Activated CD4-positive, alpha-beta T cell treated with anti-CD3 and anti-CD28 coated beads, Interleukin-2, amount 10 ng/mL, durations not matched to agents 7 days and 5 days (primary cell): ENCODE data around the gene MYMX. TPM values are rescaled to one million over a fixed set of nuclear protein-coding genes. Genes with fewer than 3 reads are reported as not detected.
A peak's percentile ranks its signal among the peaks of the same experiment; 100 is the strongest.

Experiments
- CTCF ChIA-PET: fragments of 350-600 bp; sonication (Branson Sonifier 250); formaldehyde crosslinking; loops from one replicate; lab custom pipeline; 2021; ENCODE audit warnings: antibody characterized with exemption; lab: Charles Lee
- POLR2A ChIA-PET: fragments of 350-600 bp; sonication (Branson Sonifier 250); formaldehyde crosslinking; loops from one replicate; lab custom pipeline; 2021; ENCODE audit warnings: antibody characterized with exemption; lab: Charles Lee
- DNase-seq: peaks from one replicate; pipeline ENCODE4 v3.0.0-alpha.2; 2020
- H3K27ac Mint-ChIP-seq: one replicate; pipeline ENCODE4 v1.8.0; 2021; ENCODE audit warnings: mild to moderate bottlenecking, moderate library complexity, mixed read lengths
- H3K27me3 Mint-ChIP-seq: one replicate; pipeline ENCODE4 v1.8.0; 2021; ENCODE audit warnings: mixed read lengths
- H3K36me3 Mint-ChIP-seq: one replicate; pipeline ENCODE4 v1.8.0; 2021; ENCODE audit warnings: low read depth, mixed read lengths
- H3K4me1 Mint-ChIP-seq: one replicate; pipeline ENCODE4 v1.8.0; 2021; ENCODE audit warnings: mixed read lengths
- H3K4me3 Mint-ChIP-seq: one replicate; pipeline ENCODE4 v1.8.0; 2021; ENCODE audit warnings: mild to moderate bottlenecking, moderate library complexity, mixed read lengths
- H3K9me3 Mint-ChIP-seq: one replicate; pipeline ENCODE4 v1.8.0; 2021; ENCODE audit warnings: mixed read lengths
- total RNA-seq, 2 experiments: library from RNA; stranded (reverse); gene quantifications; one replicate each; pipeline ENCODE4 v1.2.3, GENCODE V29; 2021

MYMX gene
- total RNA-seq, 2 experiments from 2014 or later, result not detected

- Mint-ChIP-seq H3K4me3 (no peak overlapping the region), H3K4me1 (peaks cover 24% of the 10 kb centered on the region), H3K36me3 (peaks cover 14% of the 10 kb centered on the region), H3K27ac (peak overlapping the region; percentile 76), H3K27me3 (no peaks in the 10 kb centered on the region), H3K9me3 (no peaks in the 10 kb centered on the region)
- POLR2A ChIA-PET, result interaction anchor here (0.6 kb wide), 1 partner anchor 14 kb away, joined by 3 read pairs; the partner anchor contains the start of gene HSP90AB1
- no peak for DNase-seq
- CTCF ChIA-PET, result interaction anchor here (1.5 to 3.6 kb wide), 3 partner anchors 9 to 77 kb away, joined by 3 to 14 read pairs (median 10); partner anchors contain the start of gene SLC29A1
Measured at GRCh38 chr6:44232676-44233566, 16.2 kb downstream of the MYMX start.

- H3K27ac Mint-ChIP-seq, result peak overlapping the region; percentile 76
- H3K4me1 Mint-ChIP-seq, result peaks cover 30% of the 10 kb centered on the region
- H3K27me3 Mint-ChIP-seq, result no peaks in the 10 kb centered on the region
- peaks cover 14% of the 10 kb centered on the region for H3K36me3 Mint-ChIP-seq
- CTCF ChIA-PET, result interaction anchor here (0.5 to 3.6 kb wide), 6 partner anchors 9 to 76 kb away, joined by 3 to 14 read pairs (median 7); partner anchors contain the start of gene SLC29A1
- no peak for DNase-seq
- POLR2A ChIA-PET, result no interaction called here
- H3K9me3 Mint-ChIP-seq, result no peaks in the 10 kb centered on the region
- H3K4me3 Mint-ChIP-seq, result no peak overlapping the region
Measured at GRCh38 chr6:44233567-44234100, 16.9 kb downstream of the MYMX start.

GRCh38 chr6:44234101-44235025 lies 17.6 kb downstream of the MYMX start:
- Mint-ChIP-seq H3K27ac (peak overlapping the region; percentile 37), H3K36me3 (peaks cover 14% of the 10 kb centered on the region), H3K9me3 (no peaks in the 10 kb centered on the region), H3K4me1 (peaks cover 30% of the 10 kb centered on the region), H3K4me3 (no peak overlapping the region), H3K27me3 (no peaks in the 10 kb centered on the region)
- no peak for DNase-seq
- CTCF ChIA-PET, result interaction anchor here (0.5 to 3.6 kb wide), 9 partner anchors 8 to 173 kb away, joined by 3 to 14 read pairs (median 3); partner anchors contain the start of genes SLC29A1 and SLC35B2
- POLR2A ChIA-PET, result no interaction called here

- ChIA-PET CTCF (interaction anchor here (0.6 to 3.6 kb wide), 8 partner anchors 9 to 172 kb away, joined by 3 to 14 read pairs (median 4); partner anchors contain the start of genes SLC29A1 and SLC35B2), POLR2A (no interaction called here)
- DNase-seq, result no peak
- H3K4me1 Mint-ChIP-seq, result peaks cover 30% of the 10 kb centered on the region
- H3K36me3 Mint-ChIP-seq, result peaks cover 14% of the 10 kb centered on the region
- no peak overlapping the region for H3K27ac Mint-ChIP-seq
- H3K9me3 Mint-ChIP-seq, result no peaks in the 10 kb centered on the region
- no peak overlapping the region for H3K4me3 Mint-ChIP-seq
- no peaks in the 10 kb centered on the region for H3K27me3 Mint-ChIP-seq
Measured at GRCh38 chr6:44235269-44235668, 18.5 kb downstream of the MYMX start.

- ChIA-PET POLR2A (interaction anchor here (0.6 kb wide), 1 partner anchor 30 kb away, joined by 5 read pairs; no protein-coding TSS in a partner anchor), CTCF (interaction anchor here (0.6 to 3.6 kb wide), 8 partner anchors 9 to 69 kb away, joined by 3 to 14 read pairs (median 3); partner anchors contain the start of gene SLC29A1)
- H3K9me3 Mint-ChIP-seq, result no peaks in the 10 kb centered on the region
- no peak for DNase-seq
- H3K27me3 Mint-ChIP-seq, result no peaks in the 10 kb centered on the region
- H3K27ac Mint-ChIP-seq, result no peak overlapping the region
- no peak overlapping the region for H3K4me3 Mint-ChIP-seq
- peaks cover 30% of the 10 kb centered on the region for H3K4me1 Mint-ChIP-seq
- H3K36me3 Mint-ChIP-seq, result peaks cover 9% of the 10 kb centered on the region
Measured at GRCh38 chr6:44235891-44236516, 19.3 kb downstream of the MYMX start.

- CTCF ChIA-PET, result interaction anchor here (0.6 to 2.1 kb wide), 14 partner anchors 8 to 103 kb away, joined by 3 to 19 read pairs (median 4); partner anchors contain the start of genes AARS2, HSP90AB1, SLC29A1 and TMEM151B
Measured at GRCh38 chr6:44237021-44237812, 20.5 kb downstream of the MYMX start.

GRCh38 chr6:44237813-44238433 lies 21.2 kb downstream of the MYMX start:
- ChIA-PET POLR2A (interaction anchor here (1.3 kb wide), 1 partner anchor 9 kb away, joined by 3 read pairs; the partner anchor contains the start of gene HSP90AB1), CTCF (interaction anchor here (0.6 to 2.1 kb wide), 12 partner anchors 10 to 104 kb away, joined by 3 to 19 read pairs (median 4); partner anchors contain the start of genes AARS2, HSP90AB1, SLC29A1 and TMEM151B)
- peaks cover 4% of the 10 kb centered on the region for H3K36me3 Mint-ChIP-seq
- peaks cover 28% of the 10 kb centered on the region for H3K4me1 Mint-ChIP-seq
- H3K4me3 Mint-ChIP-seq, result peak overlapping the region; percentile 75
- DNase-seq, result peak; percentile 77
- H3K27ac Mint-ChIP-seq, result peak overlapping the region; percentile 95
- no peaks in the 10 kb centered on the region for H3K9me3 Mint-ChIP-seq
- no peaks in the 10 kb centered on the region for H3K27me3 Mint-ChIP-seq

More at GRCh38 chr6:44237021-44237812, 20.5 kb downstream of the MYMX start:
- peaks cover 6% of the 10 kb centered on the region for H3K36me3 Mint-ChIP-seq
- peak overlapping the region; percentile 95 for H3K27ac Mint-ChIP-seq
- no peaks in the 10 kb centered on the region for H3K27me3 Mint-ChIP-seq
- no peaks in the 10 kb centered on the region for H3K9me3 Mint-ChIP-seq
- peak overlapping the region; percentile 75 for H3K4me3 Mint-ChIP-seq
- DNase-seq, result peak; percentile 62
- POLR2A ChIA-PET, result interaction anchor here (1.3 kb wide), 1 partner anchor 9 kb away, joined by 3 read pairs; the partner anchor contains the start of gene HSP90AB1
- peaks cover 30% of the 10 kb centered on the region for H3K4me1 Mint-ChIP-seq

- H3K27ac Mint-ChIP-seq, result peak overlapping the region; percentile 95
Measured at GRCh38 chr6:44238687-44239350, 22.1 kb downstream of the MYMX start.

GRCh38 chr6:44243345-44243744 lies 26.6 kb downstream of the MYMX start:
- POLR2A ChIA-PET, result no interaction called here
- Mint-ChIP-seq H3K27ac (no peak overlapping the region), H3K27me3 (no peaks in the 10 kb centered on the region), H3K9me3 (no peaks in the 10 kb centered on the region), H3K4me3 (no peak overlapping the region), H3K4me1 (peaks cover 18% of the 10 kb centered on the region), H3K36me3 (peaks cover 13% of the 10 kb centered on the region)
- CTCF ChIA-PET, result interaction anchor here (0.6 to 7.8 kb wide), 5 partner anchors 8 to 174 kb away, joined by 4 to 66 read pairs (median 8); partner anchors contain the start of gene SLC35B2
- DNase-seq, result no peak

More at GRCh38 chr6:44238687-44239350, 22.1 kb downstream of the MYMX start:
- H3K27me3 Mint-ChIP-seq, result no peaks in the 10 kb centered on the region
- POLR2A ChIA-PET, result no interaction called here
- CTCF ChIA-PET, result interaction anchor here (0.6 to 2.1 kb wide), 3 partner anchors 9 to 13 kb away, joined by 3 to 19 read pairs (median 5); partner anchors contain the start of gene HSP90AB1
- H3K4me3 Mint-ChIP-seq, result peak overlapping the region; percentile 75
- peaks cover 2% of the 10 kb centered on the region for H3K36me3 Mint-ChIP-seq
- H3K9me3 Mint-ChIP-seq, result no peaks in the 10 kb centered on the region
- no peak for DNase-seq
- peaks cover 19% of the 10 kb centered on the region for H3K4me1 Mint-ChIP-seq
